Osteocyte (in vitro differentiated cells): ENCODE results near the gene CFAP298. TPM values are rescaled to one million over a fixed set of nuclear protein-coding genes. Genes with fewer than 3 reads are reported as not detected.

ENCODE experiments used
- DNase-seq: peaks from one replicate; pipeline ENCODE4 v3.0.0; 2021; ENCODE audit warnings: mixed read lengths; ENCODE audit not compliant: unreplicated experiment; ENCODE audit errors: extremely low spot score
- H3K27ac Mint-ChIP-seq: one replicate; pipeline ENCODE4 v1.8.0; 2021; ENCODE audit warnings: mild to moderate bottlenecking, mixed read lengths; ENCODE audit not compliant: unreplicated experiment
- H3K27me3 Mint-ChIP-seq: one replicate; pipeline ENCODE4 v1.8.0; 2021; ENCODE audit warnings: mixed read lengths; ENCODE audit not compliant: unreplicated experiment
- H3K36me3 Mint-ChIP-seq: one replicate; pipeline ENCODE4 v1.8.0; 2021; ENCODE audit warnings: mixed read lengths; ENCODE audit not compliant: unreplicated experiment
- H3K4me1 Mint-ChIP-seq: one replicate; pipeline ENCODE4 v1.8.0; 2021; ENCODE audit warnings: mixed read lengths; ENCODE audit not compliant: unreplicated experiment
- H3K4me3 Mint-ChIP-seq: one replicate; pipeline ENCODE4 v1.8.0; 2021; ENCODE audit warnings: mild to moderate bottlenecking, moderate library complexity, mixed read lengths; ENCODE audit not compliant: unreplicated experiment
- H3K9me3 Mint-ChIP-seq: one replicate; pipeline ENCODE4 v1.8.0; 2021; ENCODE audit warnings: mixed read lengths; ENCODE audit not compliant: unreplicated experiment
- total RNA-seq: library from RNA; stranded (reverse); gene quantifications from 2 replicates; pipeline ENCODE4 v1.2.1, GENCODE V29; 2021
- TF ChIP-seq, protein P1 (sequence below): fragments of 200-600 bp; sonication (generic); IDR thresholded peaks from 2 replicates; pipeline ENCODE4 v1.5.0; 2021; ENCODE audit warnings: antibody characterized with exemption, mild to moderate bottlenecking, moderate library complexity

The CFAP298 gene
- total RNA-seq, 1 donor from 2014 or later: 35.6 TPM

DNA sequence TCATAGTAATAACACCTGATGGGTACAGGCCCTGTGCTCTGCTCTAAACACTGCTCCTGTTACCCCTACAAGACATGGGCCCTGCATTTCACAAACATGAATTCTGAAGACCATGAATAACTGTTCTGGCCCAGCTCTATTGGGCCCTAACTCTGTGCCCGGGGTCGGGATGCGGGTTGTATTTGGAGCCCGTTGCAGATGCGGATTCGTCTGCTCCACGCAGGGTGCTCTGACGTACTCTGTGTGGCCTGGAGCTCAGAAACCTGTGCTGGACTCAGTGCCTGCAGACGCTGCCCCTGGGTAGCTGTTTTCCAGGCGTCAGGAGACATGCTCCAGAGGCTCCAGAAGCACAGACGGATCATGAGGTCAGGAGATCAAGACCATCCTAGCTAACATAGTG, 16.7 kb downstream of the CFAP298 start:
- Mint-ChIP-seq H3K36me3 (peaks cover 5% of the 10 kb centered on the region), H3K27me3 (no peaks in the 10 kb centered on the region), H3K9me3 (no peaks in the 10 kb centered on the region), H3K27ac (no peak overlapping the region), H3K4me3 (no peak overlapping the region), H3K4me1 (no peaks in the 10 kb centered on the region)
- no peak for DNase-seq
- TF ChIP-seq, protein P1, sequence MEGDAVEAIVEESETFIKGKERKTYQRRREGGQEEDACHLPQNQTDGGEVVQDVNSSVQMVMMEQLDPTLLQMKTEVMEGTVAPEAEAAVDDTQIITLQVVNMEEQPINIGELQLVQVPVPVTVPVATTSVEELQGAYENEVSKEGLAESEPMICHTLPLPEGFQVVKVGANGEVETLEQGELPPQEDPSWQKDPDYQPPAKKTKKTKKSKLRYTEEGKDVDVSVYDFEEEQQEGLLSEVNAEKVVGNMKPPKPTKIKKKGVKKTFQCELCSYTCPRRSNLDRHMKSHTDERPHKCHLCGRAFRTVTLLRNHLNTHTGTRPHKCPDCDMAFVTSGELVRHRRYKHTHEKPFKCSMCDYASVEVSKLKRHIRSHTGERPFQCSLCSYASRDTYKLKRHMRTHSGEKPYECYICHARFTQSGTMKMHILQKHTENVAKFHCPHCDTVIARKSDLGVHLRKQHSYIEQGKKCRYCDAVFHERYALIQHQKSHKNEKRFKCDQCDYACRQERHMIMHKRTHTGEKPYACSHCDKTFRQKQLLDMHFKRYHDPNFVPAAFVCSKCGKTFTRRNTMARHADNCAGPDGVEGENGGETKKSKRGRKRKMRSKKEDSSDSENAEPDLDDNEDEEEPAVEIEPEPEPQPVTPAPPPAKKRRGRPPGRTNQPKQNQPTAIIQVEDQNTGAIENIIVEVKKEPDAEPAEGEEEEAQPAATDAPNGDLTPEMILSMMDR: no peak

DNA sequence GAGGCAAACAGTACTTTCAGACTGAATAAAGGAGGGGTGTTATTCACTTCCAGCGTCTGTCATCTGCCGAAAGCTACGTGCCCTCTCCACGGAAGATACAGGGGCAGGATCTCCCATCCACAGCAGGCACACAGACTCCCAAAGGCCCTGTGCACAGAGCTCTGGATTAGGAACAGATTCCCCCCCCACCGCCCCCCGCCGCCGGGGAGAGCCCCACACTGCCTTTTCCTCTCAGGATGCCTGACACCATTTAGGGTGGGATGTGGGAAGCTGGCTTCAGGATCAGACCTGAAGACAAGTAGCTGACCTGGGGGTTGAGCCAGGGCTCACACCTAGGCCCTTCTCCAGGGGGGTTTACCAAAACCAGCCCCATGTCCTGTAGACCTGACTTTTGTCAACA, 18.5 kb downstream of the CFAP298 start:
- Mint-ChIP-seq H3K36me3 (no peaks in the 10 kb centered on the region), H3K9me3 (no peaks in the 10 kb centered on the region), H3K27me3 (no peaks in the 10 kb centered on the region), H3K4me1 (no peaks in the 10 kb centered on the region), H3K4me3 (no peak overlapping the region), H3K27ac (no peak overlapping the region)
- no peak for DNase-seq
- TF ChIP-seq, protein P1: no peak

DNA sequence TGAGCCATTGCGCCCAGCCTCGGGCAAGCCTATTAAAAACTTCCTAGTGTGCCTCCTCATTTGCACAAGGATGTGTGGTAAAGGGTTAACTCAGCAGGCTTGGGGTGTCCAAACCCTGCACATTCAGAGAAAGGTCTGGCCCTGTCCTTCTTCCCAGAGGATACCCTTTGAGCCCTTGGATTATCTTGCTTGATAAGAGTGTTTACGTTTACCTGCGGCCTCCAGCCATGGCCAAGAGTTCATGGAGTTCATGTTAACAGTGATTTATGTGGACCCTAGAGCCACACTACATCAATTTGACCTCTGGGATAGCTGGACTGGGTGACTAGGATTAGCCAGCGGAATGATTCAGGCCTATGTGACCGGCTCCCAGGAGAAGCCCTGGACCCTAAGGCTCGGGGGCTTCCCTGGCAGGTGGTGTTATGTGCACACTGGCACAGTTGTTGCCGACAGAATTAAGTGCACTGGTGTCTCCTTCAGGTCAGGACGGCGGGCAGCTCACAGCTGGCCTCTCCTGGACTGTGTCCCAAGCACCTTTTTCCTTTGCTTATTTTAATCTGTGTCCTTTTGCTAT, 19.2 kb downstream of the CFAP298 start:
- no peaks in the 10 kb centered on the region for H3K27me3 Mint-ChIP-seq
- TF ChIP-seq, protein P1: no peak
- no peaks in the 10 kb centered on the region for H3K4me1 Mint-ChIP-seq
- H3K27ac Mint-ChIP-seq: no peak overlapping the region
- H3K4me3 Mint-ChIP-seq: no peak overlapping the region
- H3K9me3 Mint-ChIP-seq: no peaks in the 10 kb centered on the region
- no peaks in the 10 kb centered on the region for H3K36me3 Mint-ChIP-seq
- no peak for DNase-seq

DNA sequence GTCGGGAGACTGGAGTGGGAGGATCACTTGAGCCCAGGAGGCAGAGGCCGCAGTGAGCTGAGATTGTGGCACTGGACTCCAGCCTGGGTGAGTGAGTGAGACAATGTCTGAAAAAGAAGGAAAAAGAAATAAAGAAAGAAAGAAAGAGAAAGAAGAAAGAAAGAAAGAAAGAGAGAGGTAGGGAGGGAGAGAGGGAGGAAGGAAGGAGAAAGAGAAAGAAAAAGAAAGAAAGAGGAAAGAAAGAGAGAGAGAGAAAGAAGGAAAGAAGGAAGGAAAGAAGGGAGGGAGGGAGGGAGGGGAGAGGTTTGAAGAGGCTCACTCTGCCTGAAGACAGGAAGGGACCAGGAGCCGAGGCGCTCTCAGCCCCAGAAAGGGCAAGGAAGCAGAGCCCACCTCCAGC, 22.0 kb downstream of the CFAP298 start:
- TF ChIP-seq, protein P1: no peak
- Mint-ChIP-seq H3K4me1 (no peaks in the 10 kb centered on the region), H3K27me3 (no peaks in the 10 kb centered on the region), H3K4me3 (no peak overlapping the region), H3K36me3 (no peaks in the 10 kb centered on the region), H3K27ac (no peak overlapping the region), H3K9me3 (no peaks in the 10 kb centered on the region)
- DNase-seq: no peak

DNA sequence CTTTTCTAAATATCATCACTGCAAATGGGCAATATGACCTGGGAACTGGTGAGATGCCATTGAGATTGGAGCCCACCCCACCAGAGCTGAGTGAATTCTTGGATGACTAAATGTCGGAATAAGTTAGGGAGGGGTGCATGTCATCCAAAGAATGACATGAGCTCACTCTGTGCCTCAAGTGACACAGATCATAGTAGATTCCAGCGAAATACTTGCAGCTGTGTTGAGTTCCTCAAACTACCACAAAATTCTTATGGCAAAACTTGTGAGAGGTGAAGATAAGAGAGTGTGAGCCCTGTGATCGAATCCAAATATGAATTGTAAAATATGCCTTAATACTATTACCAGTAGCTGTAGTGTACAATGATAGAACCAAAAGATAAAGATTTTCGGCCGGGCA, 24.5 kb downstream of the CFAP298 start:
- DNase-seq: no peak
- Mint-ChIP-seq H3K27ac (no peak overlapping the region), H3K9me3 (no peaks in the 10 kb centered on the region), H3K36me3 (no peaks in the 10 kb centered on the region), H3K4me1 (no peaks in the 10 kb centered on the region), H3K27me3 (peaks cover 7% of the 10 kb centered on the region), H3K4me3 (no peak overlapping the region)
- TF ChIP-seq, protein P1: no peak
